Liver (tissue), 3 donors: ENCODE data around the gene PCED1B.

Source experiments
- RXRA ChIP-seq, 2 donors: IDR thresholded peaks; 2 replicates each; pipeline ENCODE4 v1.6.1; 2017 to 2018; ENCODE audit warnings: antibody characterized with exemption in 2 of 2, mild to moderate bottlenecking in 1 of 2
- TAF1 ChIP-seq: conservative IDR thresholded peaks from 2 replicates; pipeline ENCODE4 v1.6.1; 2016; ENCODE audit warnings: antibody characterized with exemption, mild to moderate bottlenecking
- TF ChIP-seq, protein P1 (sequence below): fragments of 150-350 bp; IDR thresholded peaks from 2 replicates; pipeline ENCODE4 v1.5.1; 2017; ENCODE audit warnings: improper control_type of control experiment, low read depth, low read length; ENCODE audit not compliant: missing input control
- TF ChIP-seq, protein P2 (sequence below): IDR thresholded peaks from 2 replicates; pipeline ENCODE4 v1.6.1; 2016; ENCODE audit warnings: antibody characterized with exemption, mild to moderate bottlenecking
- donor health status: healthy.
- donor health status: healthy.

DNA sequence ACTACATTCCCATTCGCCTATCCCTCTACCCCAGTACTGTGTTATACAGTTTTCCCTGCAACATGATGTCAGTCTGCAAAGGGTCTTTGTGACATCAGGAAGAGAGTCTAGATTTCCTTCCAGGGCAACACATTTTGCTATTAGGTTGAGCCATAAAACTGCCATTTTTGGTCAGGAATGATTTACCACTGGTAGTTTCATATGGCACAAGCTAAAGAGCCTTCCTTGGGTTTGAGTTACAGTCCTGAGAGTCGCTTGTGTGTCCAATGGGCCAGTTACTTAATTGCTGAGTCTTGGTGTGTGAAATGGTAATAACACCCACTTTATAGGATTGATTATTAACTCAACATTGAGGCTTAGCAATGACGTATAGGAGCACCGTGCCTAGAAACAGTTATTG is 23.0 kb downstream of the PCED1B start:
- TF ChIP-seq, protein P1, sequence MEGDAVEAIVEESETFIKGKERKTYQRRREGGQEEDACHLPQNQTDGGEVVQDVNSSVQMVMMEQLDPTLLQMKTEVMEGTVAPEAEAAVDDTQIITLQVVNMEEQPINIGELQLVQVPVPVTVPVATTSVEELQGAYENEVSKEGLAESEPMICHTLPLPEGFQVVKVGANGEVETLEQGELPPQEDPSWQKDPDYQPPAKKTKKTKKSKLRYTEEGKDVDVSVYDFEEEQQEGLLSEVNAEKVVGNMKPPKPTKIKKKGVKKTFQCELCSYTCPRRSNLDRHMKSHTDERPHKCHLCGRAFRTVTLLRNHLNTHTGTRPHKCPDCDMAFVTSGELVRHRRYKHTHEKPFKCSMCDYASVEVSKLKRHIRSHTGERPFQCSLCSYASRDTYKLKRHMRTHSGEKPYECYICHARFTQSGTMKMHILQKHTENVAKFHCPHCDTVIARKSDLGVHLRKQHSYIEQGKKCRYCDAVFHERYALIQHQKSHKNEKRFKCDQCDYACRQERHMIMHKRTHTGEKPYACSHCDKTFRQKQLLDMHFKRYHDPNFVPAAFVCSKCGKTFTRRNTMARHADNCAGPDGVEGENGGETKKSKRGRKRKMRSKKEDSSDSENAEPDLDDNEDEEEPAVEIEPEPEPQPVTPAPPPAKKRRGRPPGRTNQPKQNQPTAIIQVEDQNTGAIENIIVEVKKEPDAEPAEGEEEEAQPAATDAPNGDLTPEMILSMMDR: no peak
- TF ChIP-seq, protein P2, sequence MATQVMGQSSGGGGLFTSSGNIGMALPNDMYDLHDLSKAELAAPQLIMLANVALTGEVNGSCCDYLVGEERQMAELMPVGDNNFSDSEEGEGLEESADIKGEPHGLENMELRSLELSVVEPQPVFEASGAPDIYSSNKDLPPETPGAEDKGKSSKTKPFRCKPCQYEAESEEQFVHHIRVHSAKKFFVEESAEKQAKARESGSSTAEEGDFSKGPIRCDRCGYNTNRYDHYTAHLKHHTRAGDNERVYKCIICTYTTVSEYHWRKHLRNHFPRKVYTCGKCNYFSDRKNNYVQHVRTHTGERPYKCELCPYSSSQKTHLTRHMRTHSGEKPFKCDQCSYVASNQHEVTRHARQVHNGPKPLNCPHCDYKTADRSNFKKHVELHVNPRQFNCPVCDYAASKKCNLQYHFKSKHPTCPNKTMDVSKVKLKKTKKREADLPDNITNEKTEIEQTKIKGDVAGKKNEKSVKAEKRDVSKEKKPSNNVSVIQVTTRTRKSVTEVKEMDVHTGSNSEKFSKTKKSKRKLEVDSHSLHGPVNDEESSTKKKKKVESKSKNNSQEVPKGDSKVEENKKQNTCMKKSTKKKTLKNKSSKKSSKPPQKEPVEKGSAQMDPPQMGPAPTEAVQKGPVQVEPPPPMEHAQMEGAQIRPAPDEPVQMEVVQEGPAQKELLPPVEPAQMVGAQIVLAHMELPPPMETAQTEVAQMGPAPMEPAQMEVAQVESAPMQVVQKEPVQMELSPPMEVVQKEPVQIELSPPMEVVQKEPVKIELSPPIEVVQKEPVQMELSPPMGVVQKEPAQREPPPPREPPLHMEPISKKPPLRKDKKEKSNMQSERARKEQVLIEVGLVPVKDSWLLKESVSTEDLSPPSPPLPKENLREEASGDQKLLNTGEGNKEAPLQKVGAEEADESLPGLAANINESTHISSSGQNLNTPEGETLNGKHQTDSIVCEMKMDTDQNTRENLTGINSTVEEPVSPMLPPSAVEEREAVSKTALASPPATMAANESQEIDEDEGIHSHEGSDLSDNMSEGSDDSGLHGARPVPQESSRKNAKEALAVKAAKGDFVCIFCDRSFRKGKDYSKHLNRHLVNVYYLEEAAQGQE: no peak
- TF ChIP-seq TAF1 (no peak), RXRA (IDR thresholded peaks at IDR 0.05) (no peak)
